ENCODE results near the gene PIN4.
A peak's percentile ranks its signal among the peaks of the same experiment; 100 is the strongest.
"Not testable (repeated sequence)": the region's sequence is repeated elsewhere in the genome, so short reads cannot be mapped to it uniquely, and the experiment has no call there.

Gene PIN4

GRCh38 chrX:72202792-72203401, 21.3 kb downstream of the PIN4 start:
- no peak for DNase-seq

GRCh38 chrX:72203421-72203820, 21.9 kb downstream of the PIN4 start:
- no peak for DNase-seq

- no peak for DNase-seq
These were observed 24.1 kb downstream of the PIN4 start for GRCh38 chrX:72205706-72206105.

GRCh38 chrX:72207366-72207765, 25.8 kb downstream of the PIN4 start:
- no peak for DNase-seq

GRCh38 chrX:72208126-72208800, 26.7 kb downstream of the PIN4 start:
- no peak for DNase-seq

- DNase-seq: no peak
These were observed 35.4 kb downstream of the PIN4 start for GRCh38 chrX:72216973-72217372.

- DNase-seq: not testable (repeated sequence)
These were observed 38.8 kb downstream of the PIN4 start for GRCh38 chrX:72220375-72220774.

GRCh38 chrX:72230290-72230689, 48.7 kb downstream of the PIN4 start:
- no peak for DNase-seq

GRCh38 chrX:72236841-72237240, 55.3 kb downstream of the PIN4 start:
- no peak for DNase-seq

- DNase-seq: no peak
These were observed 56.6 kb downstream of the PIN4 start for GRCh38 chrX:72238183-72238582.

GRCh38 chrX:72238721-72239475, 57.3 kb downstream of the PIN4 start, which contains the start of gene ERCC6L:
Gene ERCC6L, minus strand, starts transcription at chrX:72239027. Its CDS starts 116 bp downstream, at chrX:72238911.
- DNase-seq: peak; percentile 89

GRCh38 chrX:72240976-72241375, 59.4 kb downstream of the PIN4 start:
- DNase-seq: no peak

GRCh38 chrX:72243472-72243871, 61.9 kb downstream of the PIN4 start:
- DNase-seq: no peak

GRCh38 chrX:72245461-72246089, 64.0 kb downstream of the PIN4 start:
- peak; percentile 52 for DNase-seq

GRCh38 chrX:72247206-72247942, 65.8 kb downstream of the PIN4 start:
- DNase-seq: no peak

All from activated CD4-positive, alpha-beta T cell treated with anti-CD3 and anti-CD28 coated beads for 48 hours (primary cell).